DOHH2 (cell line): ENCODE measurements around the gene NYAP1.

ENCODE experiments used
- H3F3A ChIP-seq: fragments of 200-600 bp; sonication (generic), shearing (Covaris generic); 2 replicates; pipeline ENCODE4 v1.6.0; 2016; ENCODE audit warnings: antibody characterized with exemption, mild to moderate bottlenecking; ENCODE audit not compliant: control insufficient read depth, insufficient read depth
- H3K27ac ChIP-seq: fragments of 200-600 bp; sonication (generic); 2 replicates; pipeline ENCODE4 v1.5.1; 2014; ENCODE audit warnings: low read depth, mild to moderate bottlenecking, low read length, moderate library complexity
- H3K27me3 ChIP-seq: fragments of 200-600 bp; sonication (generic); 2 replicates; pipeline ENCODE4 v1.6.1; 2014; ENCODE audit warnings: mild to moderate bottlenecking, low read length, mixed read lengths; ENCODE audit not compliant: control insufficient read depth
- H3K36me3 ChIP-seq: fragments of 200-600 bp; sonication (generic); 2 replicates; pipeline ENCODE4 v1.6.1; 2014; ENCODE audit warnings: mild to moderate bottlenecking, low read length, moderate library complexity, mixed read lengths; ENCODE audit not compliant: control insufficient read depth
- H3K4me1 ChIP-seq: fragments of 200-600 bp; sonication (generic); 2 replicates; pipeline ENCODE4 v1.6.1; 2014; ENCODE audit warnings: mild to moderate bottlenecking, low read length, mixed read lengths; ENCODE audit not compliant: control insufficient read depth
- H3K4me2 ChIP-seq: fragments of 200-600 bp; sonication (generic); 2 replicates; pipeline ENCODE4 v1.6.0; 2014; ENCODE audit warnings: mild to moderate bottlenecking, low read length, moderate library complexity
- H3K4me3 ChIP-seq: fragments of 200-600 bp; sonication (generic); 2 replicates; pipeline ENCODE4 v1.5.1; 2014; ENCODE audit warnings: mild to moderate bottlenecking, low read length, mixed read lengths
- H3K79me2 ChIP-seq: fragments of 200-600 bp; sonication (generic); 2 replicates; pipeline ENCODE4 v1.6.1; 2014; ENCODE audit warnings: mild to moderate bottlenecking, low read length, mixed read lengths; ENCODE audit not compliant: control insufficient read depth
- H3K9me2 ChIP-seq: fragments of 200-600 bp; sonication (generic); replicated peaks from 2 replicates; pipeline ENCODE4 v1.6.1; 2014; ENCODE audit warnings: mild to moderate bottlenecking, low read length, mixed read lengths; ENCODE audit not compliant: control insufficient read depth
- H3K9me3 ChIP-seq: fragments of 200-600 bp; sonication (generic); 2 replicates; pipeline ENCODE4 v1.6.1; 2014; ENCODE audit warnings: antibody characterized with exemption, low read length, mixed read lengths; ENCODE audit not compliant: control insufficient read depth, insufficient read depth
- H4K20me1 ChIP-seq: fragments of 200-600 bp; sonication (generic); 2 replicates; pipeline ENCODE4 v1.6.0; 2014; ENCODE audit warnings: low read depth, mild to moderate bottlenecking, antibody characterized with exemption, low read length, moderate library complexity; ENCODE audit not compliant: control insufficient read depth, insufficient read depth
- CTCF ChIP-seq: fragments of 200-600 bp; sonication (generic); IDR thresholded peaks from one replicate; pipeline ENCODE4 v1.5.1; 2014; ENCODE audit warnings: antibody characterized with exemption, mild to moderate bottlenecking, low read depth, low read length; ENCODE audit not compliant: poor library complexity, severe bottlenecking
- EZH2phosphoT487 ChIP-seq: fragments of 200-600 bp; sonication (generic); IDR thresholded peaks from 2 replicates; pipeline ENCODE4 v1.6.1; 2017; ENCODE audit warnings: borderline replicate concordance, mild to moderate bottlenecking, antibody characterized with exemption, low read length, moderate library complexity, mixed read lengths

The NYAP1 gene

GRCh38 chr7:100475549-100475948 is 8.2 kb upstream of the NYAP1 start:
- Histone ChIP-seq H3K9me3 (no peaks in the 10 kb centered on the region), H4K20me1 (peaks cover 29% of the 10 kb centered on the region), H3K4me2 (peak overlapping the region; percentile 95), H3K9me2 (no peaks in the 10 kb centered on the region), H3K4me1 (peaks cover 58% of the 10 kb centered on the region), H3K36me3 (peaks cover 71% of the 10 kb centered on the region), H3K4me3 (peak overlapping the region; percentile 96), H3K27ac (peak overlapping the region; percentile 17; the same call in 1 of the 2 replicates), H3K27me3 (no peaks in the 10 kb centered on the region), H3K79me2 (peaks cover 54% of the 10 kb centered on the region), H3F3A (peaks cover 3% of the 10 kb centered on the region; the same call in 1 of the 2 replicates)
- TF ChIP-seq CTCF (no peak), EZH2phosphoT487 (no peak)

GRCh38 chr7:100476101-100476780 is 7.5 kb upstream of the NYAP1 start:
- Histone ChIP-seq H3K36me3 (peaks cover 68% of the 10 kb centered on the region), H3K9me3 (no peaks in the 10 kb centered on the region), H3K27me3 (no peaks in the 10 kb centered on the region), H3F3A (peaks cover 3% of the 10 kb centered on the region; the same call in 1 of the 2 replicates), H3K4me1 (peaks cover 58% of the 10 kb centered on the region), H3K4me3 (peak overlapping the region; percentile 96), H3K79me2 (peaks cover 54% of the 10 kb centered on the region), H3K27ac (peak overlapping the region; percentile 83; the same call in 1 of the 2 replicates), H4K20me1 (peaks cover 29% of the 10 kb centered on the region), H3K9me2 (no peaks in the 10 kb centered on the region), H3K4me2 (peak overlapping the region; percentile 95)
- TF ChIP-seq CTCF: no peak
- no peak for TF ChIP-seq EZH2phosphoT487

DNA sequence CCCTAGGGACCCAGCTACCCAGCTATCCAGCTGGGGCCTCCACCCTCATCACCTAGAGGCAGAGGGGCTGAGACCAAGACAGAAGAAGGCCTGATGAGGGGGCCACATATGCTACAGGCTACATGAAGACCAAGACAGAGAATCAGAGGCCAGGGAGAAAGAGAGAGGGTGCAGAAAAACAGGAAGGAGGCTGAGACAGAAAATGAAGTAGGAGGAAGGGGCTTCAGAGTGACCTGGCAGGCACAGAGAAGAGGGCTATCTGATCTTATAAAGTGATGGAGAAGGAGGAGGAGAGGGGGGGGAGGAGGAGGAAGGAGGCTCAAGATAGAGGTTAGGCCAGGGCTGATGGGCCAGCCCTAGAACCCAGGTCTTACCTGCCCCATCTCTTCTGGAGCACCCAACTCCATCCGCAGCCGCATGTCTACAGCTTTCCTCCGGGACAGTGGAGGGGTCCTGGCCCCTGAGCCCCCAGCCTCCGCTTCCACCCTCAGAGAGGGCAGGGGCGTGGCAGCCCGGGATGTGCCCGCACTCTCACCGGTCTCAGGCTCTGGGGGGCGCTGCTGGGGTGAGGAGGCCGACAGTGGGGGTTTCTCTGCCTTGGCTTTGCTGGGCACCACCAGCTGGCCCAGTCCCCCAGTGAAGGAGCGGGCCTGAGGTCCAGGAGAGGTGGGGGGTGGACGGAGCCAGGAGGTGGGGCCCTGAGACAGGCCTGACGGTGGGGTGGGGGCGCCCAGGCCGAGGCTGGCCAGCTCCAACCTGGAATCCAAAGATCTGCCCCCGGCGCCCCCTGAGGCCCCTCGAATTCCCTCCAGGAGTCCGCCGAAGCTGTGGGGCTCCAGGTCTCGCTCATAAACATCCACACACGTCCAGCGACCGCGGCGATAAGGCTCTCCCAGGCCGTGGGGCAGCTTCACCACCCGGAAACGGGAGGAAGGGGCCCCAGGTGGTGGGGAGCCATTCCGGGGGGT is 6.5 kb upstream of the NYAP1 start:
- Histone ChIP-seq H3K79me2 (peaks cover 54% of the 10 kb centered on the region), H3K9me3 (no peaks in the 10 kb centered on the region), H3F3A (peaks cover 3% of the 10 kb centered on the region; the same call in 1 of the 2 replicates), H3K27me3 (no peaks in the 10 kb centered on the region), H3K4me1 (peaks cover 58% of the 10 kb centered on the region), H3K4me2 (peak overlapping the region; percentile 95), H3K9me2 (no peaks in the 10 kb centered on the region), H3K4me3 (peak overlapping the region; percentile 96), H3K36me3 (peaks cover 61% of the 10 kb centered on the region), H3K27ac (peak overlapping the region; percentile 83), H4K20me1 (peaks cover 29% of the 10 kb centered on the region)
- peak; percentile 94 for TF ChIP-seq CTCF
- no peak for TF ChIP-seq EZH2phosphoT487
